H1 (cell line): ENCODE measurements around the gene FAM216A. TPM values are rescaled to one million over a fixed set of nuclear protein-coding genes. Genes with fewer than 3 reads are reported as not detected.

Experiments
- CTCF ChIA-PET: fragments of 300-600 bp; sonication (Branson Sonifier 250); formaldehyde crosslinking; loops from one replicate; lab custom pipeline; 2021; ENCODE audit not compliant: partially characterized antibody; lab: Charles Lee
- POLR2A ChIA-PET: fragments of 300-600 bp; sonication (Branson Sonifier 250); formaldehyde crosslinking; loops from one replicate; lab custom pipeline; 2021; ENCODE audit warnings: inconsistent platforms; ENCODE audit not compliant: partially characterized antibody; lab: Charles Lee
- DNase-seq, 2 experiments: peaks; one replicate each; pipeline versions ENCODE4 v3.0.0 to v3.0.0-alpha.2; 2010 to 2022; ENCODE audit warnings: low spot score in 2 of 2, low read depth in 1 of 2, mixed read lengths in 1 of 2
- FAIRE-seq: peaks from 2 replicates; lab custom pipeline; 2011; peaks lifted over from hg19 to GRCh38; lab: Jason Lieb, UNC
- H2AFZ ChIP-seq: 2 replicates; pipeline ENCODE4 v1.8.1; 2012; ENCODE audit warnings: low read length, inconsistent platforms
- H2AK5ac ChIP-seq: 2 replicates; pipeline ENCODE4 v1.6.1; 2013; ENCODE audit warnings: low read depth, low read length
- H2BK120ac ChIP-seq: replicated peaks from 2 replicates; pipeline ENCODE3; 2013; ENCODE audit warnings: low read depth, low read length, inconsistent platforms
- H2BK12ac ChIP-seq: 2 replicates; pipeline ENCODE4 v1.6.1; 2013; ENCODE audit warnings: low read depth, low read length
- H2BK15ac ChIP-seq: 2 replicates; pipeline ENCODE4 v1.6.1; 2013; ENCODE audit warnings: low read length
- H2BK20ac ChIP-seq: 2 replicates; pipeline ENCODE4 v1.6.1; 2013; ENCODE audit warnings: low read length
- H2BK5ac ChIP-seq: 2 replicates; pipeline ENCODE4 v1.6.1; 2013; ENCODE audit warnings: low read depth, low read length
- H3K14ac ChIP-seq: 2 replicates; pipeline ENCODE4 v1.6.1; 2013; ENCODE audit warnings: inconsistent platforms; ENCODE audit not compliant: insufficient read length
- H3K18ac ChIP-seq: 2 replicates; pipeline ENCODE4 v1.6.1; 2013; ENCODE audit warnings: low read length; ENCODE audit errors: extremely low read depth
- H3K23ac ChIP-seq: 2 replicates; pipeline ENCODE4 v1.6.1; 2013; ENCODE audit warnings: inconsistent platforms; ENCODE audit not compliant: insufficient read length
- H3K23me2 ChIP-seq: 2 replicates; pipeline ENCODE4 v1.6.1; 2013; ENCODE audit warnings: low read depth, low read length
- H3K27ac ChIP-seq: 2 replicates; pipeline ENCODE4 v1.6.1; 2011; ENCODE audit warnings: low read depth, low read length, inconsistent platforms
- H3K27me3 ChIP-seq, 4 experiments: replicated peaks in 1 of 4; 1 replicate in 1 of 4; 2 replicates in 3 of 4; pipeline versions ENCODE4 v1.6.1 to v1.8.1; 2011 to 2013; ENCODE audit warnings: low read length in 3 of 4, mild to moderate bottlenecking in 3 of 4, inconsistent platforms in 2 of 4, mixed read lengths in 2 of 4, moderate library complexity in 1 of 4; ENCODE audit not compliant: control insufficient read depth in 3 of 4, insufficient read depth in 3 of 4; ENCODE audit errors: extremely low read depth in 1 of 4
- H3K36me3 ChIP-seq, 4 experiments: 2 replicates each; pipeline versions ENCODE4 v1.6.1 to v1.8.1; 2011 to 2013; ENCODE audit warnings: mild to moderate bottlenecking in 4 of 4, low read length in 3 of 4, moderate library complexity in 2 of 4, control low read depth in 1 of 4, inconsistent platforms in 1 of 4; ENCODE audit not compliant: insufficient read depth in 4 of 4, control insufficient read depth in 2 of 4
- H3K4ac ChIP-seq: replicated peaks from 2 replicates; pipeline ENCODE3; 2013; ENCODE audit warnings: low read length, low read depth, mixed read lengths, inconsistent platforms; ENCODE audit not compliant: insufficient read length
- H3K4me1 ChIP-seq, 4 experiments: replicated peaks in 1 of 4; 1 replicate in 1 of 4; 2 replicates in 3 of 4; pipeline versions ENCODE4 v1.6.1 to v1.8.1; 2011 to 2013; ENCODE audit warnings: low read length in 3 of 4, inconsistent platforms in 2 of 4, mixed read lengths in 1 of 4; ENCODE audit not compliant: insufficient read depth in 4 of 4, control insufficient read depth in 3 of 4
- H3K4me2 ChIP-seq, 2 experiments: 2 replicates each; pipeline versions ENCODE4 v1.6.1 to v1.8.1; 2011 to 2013; ENCODE audit warnings: low read depth in 2 of 2, low read length in 2 of 2, control low read depth in 1 of 2, inconsistent platforms in 1 of 2, mild to moderate bottlenecking in 1 of 2; ENCODE audit not compliant: insufficient read depth in 1 of 2
- H3K4me3 ChIP-seq, 4 experiments: fragments of 200-600, 300-600 bp in 1 of 4; sonication (generic), shearing (Covaris generic), sonication (Bioruptor Twin) in 1 of 4; 2 replicates each; pipeline versions ENCODE4 v1.5.1 to v1.8.1; 2011 to 2016; ENCODE audit warnings: low read length in 4 of 4, low read depth in 3 of 4, control low read depth in 2 of 4, inconsistent platforms in 2 of 4, mild to moderate bottlenecking in 2 of 4, mixed read lengths in 1 of 4, moderate library complexity in 1 of 4; ENCODE audit not compliant: insufficient read depth in 2 of 4; ENCODE audit errors: extremely low read depth in 1 of 4
- H3K56ac ChIP-seq: replicated peaks from 2 replicates; pipeline ENCODE3; 2013; ENCODE audit warnings: low read depth, mild to moderate bottlenecking, mixed read lengths, low read length, inconsistent platforms; ENCODE audit not compliant: insufficient read length
- H3K79me1 ChIP-seq: 2 replicates; pipeline ENCODE4 v1.6.1; 2013; ENCODE audit warnings: low read depth, low read length, control low read depth
- H3K79me2 ChIP-seq, 2 experiments: 2 replicates each; pipeline versions ENCODE4 v1.6.1 to v1.8.1; 2012 to 2013; ENCODE audit warnings: low read length in 2 of 2, mild to moderate bottlenecking in 2 of 2, inconsistent platforms in 1 of 2; ENCODE audit not compliant: insufficient read depth in 2 of 2, control insufficient read depth in 1 of 2
- H3K9ac ChIP-seq, 4 experiments: replicated peaks in 1 of 4; 1 replicate in 1 of 4; 2 replicates in 3 of 4; pipeline versions ENCODE4 v1.6.1 to v1.8.1; 2011 to 2013; ENCODE audit warnings: low read depth in 3 of 4, low read length in 3 of 4, control low read depth in 2 of 4, mild to moderate bottlenecking in 2 of 4, moderate library complexity in 2 of 4, inconsistent platforms in 1 of 4; ENCODE audit errors: extremely low read depth in 1 of 4
- H3K9me3 ChIP-seq, 2 experiments: 2 replicates each; pipeline versions ENCODE4 v1.6.1 to v1.8.1; 2012 to 2013; ENCODE audit warnings: mild to moderate bottlenecking in 2 of 2, moderate library complexity in 2 of 2, control low read depth in 1 of 2, inconsistent platforms in 1 of 2, low read depth in 1 of 2, low read length in 1 of 2, mixed read lengths in 1 of 2; ENCODE audit not compliant: insufficient read depth in 2 of 2
- H4K20me1 ChIP-seq, 2 experiments: replicated peaks in 1 of 2; 2 replicates each; pipeline versions ENCODE3 to v1.8.1; 2011 to 2013; ENCODE audit warnings: inconsistent platforms in 2 of 2, low read length in 2 of 2, mild to moderate bottlenecking in 1 of 2; ENCODE audit not compliant: insufficient read depth in 2 of 2, control insufficient read depth in 1 of 2
- H4K5ac ChIP-seq: 2 replicates; pipeline ENCODE4 v1.6.1; 2013; ENCODE audit warnings: low read length, low read depth, mixed read lengths, inconsistent platforms; ENCODE audit not compliant: insufficient read length
- H4K8ac ChIP-seq: 2 replicates; pipeline ENCODE4 v1.8.0; 2013; ENCODE audit warnings: mild to moderate bottlenecking, moderate library complexity, low read length, inconsistent platforms; ENCODE audit not compliant: insufficient read depth; ENCODE audit errors: extremely low read depth
- H4K91ac ChIP-seq: replicated peaks from 2 replicates; pipeline ENCODE3; 2013; ENCODE audit warnings: low read length, mixed read lengths, inconsistent platforms; ENCODE audit not compliant: insufficient read length
- ASH2L ChIP-seq: fragments of 200-600, 300-600 bp; sonication (generic); IDR thresholded peaks from one replicate; pipeline ENCODE4 v1.7.1; 2017; ENCODE audit warnings: low read length
- CTCF ChIP-seq, 3 experiments: IDR thresholded peaks; 1 replicate in 2 of 3; 2 replicates in 1 of 3; pipeline versions ENCODE4 v1.5.1 to v1.6.1; 2011; ENCODE audit warnings: low read length in 3 of 3, mild to moderate bottlenecking in 3 of 3, inconsistent platforms in 2 of 3, low read depth in 1 of 3, moderate library complexity in 1 of 3; ENCODE audit not compliant: insufficient read depth in 1 of 3; ENCODE audit errors: control extremely low read depth in 1 of 3
- EP300 ChIP-seq, 2 experiments: IDR thresholded peaks; 1 replicate in 1 of 2; 2 replicates in 1 of 2; pipeline ENCODE4 v1.6.1; 2011 to 2012; ENCODE audit warnings: low read depth in 2 of 2, low read length in 2 of 2, mild to moderate bottlenecking in 2 of 2, borderline replicate concordance in 1 of 2, inconsistent platforms in 1 of 2, moderate library complexity in 1 of 2
- JUN ChIP-seq: IDR thresholded peaks from 2 replicates; pipeline ENCODE4 v1.6.1; 2011; ENCODE audit warnings: low read depth, mild to moderate bottlenecking, improper control_type of control experiment, low read length
- PHF8 ChIP-seq: fragments of 200-600 bp; sonication (generic); conservative IDR thresholded peaks from 2 replicates; pipeline ENCODE4 v1.7.1; 2012; ENCODE audit warnings: low read depth, mild to moderate bottlenecking, inconsistent platforms, low read length, moderate library complexity
- POLR2AphosphoS5 ChIP-seq: IDR thresholded peaks from 2 replicates; pipeline ENCODE4 v1.6.1; 2011; ENCODE audit warnings: low read depth, low read length
- SP4 ChIP-seq: IDR thresholded peaks from 2 replicates; pipeline ENCODE4 v1.6.1; 2012; ENCODE audit warnings: low read length, inconsistent platforms
- TBP ChIP-seq: IDR thresholded peaks from 2 replicates; pipeline ENCODE4 v1.6.1; 2011; ENCODE audit warnings: low read depth, low read length, improper control_type of control experiment
- WGBS, 2 experiments: shearing (Covaris generic) in 1 of 2; methylation state at CpG; one replicate each; pipeline versions ENCODE4 v1.1.6 to v1.1.7; 2013 to 2015; ENCODE audit warnings: low lambda C conversion rate in 2 of 2, mixed read lengths in 2 of 2, inconsistent platforms in 1 of 2, low coverage in 1 of 2, missing lambda C conversion rate in 1 of 2; ENCODE audit not compliant: insufficient replicate concordance in 2 of 2, insufficient coverage in 1 of 2, insufficient read length in 1 of 2; ENCODE audit errors: extremely low coverage in 1 of 2, missing lambda C conversion rate in 1 of 2; 5-methylcytosine and 5-hydroxymethylcytosine counted together
- polyA plus RNA-seq, 7 experiments: library from polyadenylated mRNA; depleted of rRNA in 3 of 7; stranded (reverse) in 5 of 7; unstranded in 2 of 7; fragments of >200 nt in 5 of 7; fragments of 200-250 nt in 2 of 7; gene quantifications; 1 replicate in 5 of 7; 2 replicates in 1 of 7; 4 replicates in 1 of 7; pipeline versions ENCODE4 v1.2.1 to v1.2.3, GENCODE V29; 2011 to 2013; ENCODE audit warnings: missing spikeins in 2 of 7, mixed read lengths in 2 of 7
- total RNA-seq: library from RNA; stranded (reverse); fragmentation: NEBNext Ultra II Directional; extraction: Animal tissue kit (Norgen Biotek cat#: 25700); gene quantifications from 2 replicates; pipeline ENCODE4 v1.2.1, GENCODE V29; 2021

Gene FAM216A
- total and polyA plus RNA-seq, 2 of the 8 experiments (the other 6 are each of a cell fraction or from before 2014, with no cell fraction given), result 19.8 to 24.6 TPM

DNA sequence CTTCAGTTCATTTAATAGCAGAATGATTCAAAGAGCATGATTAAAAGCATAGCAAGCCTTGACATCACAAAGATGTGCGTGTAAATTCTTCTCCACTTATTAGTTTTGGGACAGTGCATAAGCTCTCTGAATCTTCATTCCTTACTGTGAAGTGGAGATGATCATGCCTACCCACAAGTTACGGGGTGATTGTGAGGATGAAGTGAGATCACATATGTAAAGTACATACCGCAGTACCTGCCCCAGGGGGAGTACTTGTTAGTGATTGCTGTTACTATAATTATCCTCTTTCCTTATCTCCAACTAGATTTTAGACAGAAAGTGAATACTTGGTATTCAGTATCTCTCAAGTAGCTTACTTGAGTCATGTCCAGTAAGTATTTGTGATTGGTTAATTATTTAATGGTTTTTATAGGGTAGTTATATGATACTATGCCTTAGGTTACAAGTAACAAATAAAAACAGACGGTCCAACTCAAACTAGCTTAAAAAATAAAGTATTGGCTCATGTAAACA lies 39.5 kb downstream of the FAM216A start:
- H4K91ac ChIP-seq, result no peak overlapping the region
- H3K36me3 ChIP-seq, result no peaks in the 10 kb centered on the region
- no peaks in the 10 kb centered on the region for H4K20me1 ChIP-seq
- H4K5ac ChIP-seq, result no peak overlapping the region
- H2BK15ac ChIP-seq, result no peak overlapping the region
- H3K14ac ChIP-seq, result no peak overlapping the region
- no peak overlapping the region for H4K8ac ChIP-seq
- no peak for DNase-seq
- H3K79me2 ChIP-seq, result no peaks in the 10 kb centered on the region
- H2BK20ac ChIP-seq, result no peak overlapping the region
- H3K4me2 ChIP-seq, result no peak overlapping the region
- no peaks in the 10 kb centered on the region for H3K79me1 ChIP-seq
- no peak overlapping the region for H2AFZ ChIP-seq
- FAIRE-seq, result no peak
- H3K9me3 ChIP-seq, result no peaks in the 10 kb centered on the region
- no peak overlapping the region for H3K56ac ChIP-seq
- no peak overlapping the region for H3K4ac ChIP-seq
- WGBS, 2 experiments, result 89% methylated on average over 4 of the region's 4 CpGs; no CpG with 5 or more reads in 1 of the 2 experiments
- H3K4me3 ChIP-seq, result no peak overlapping the region
- H3K18ac ChIP-seq, result no peak overlapping the region
- H2BK5ac ChIP-seq, result no peak overlapping the region
- H2BK12ac ChIP-seq, result no peak overlapping the region
- H3K27me3 ChIP-seq, result peaks cover 0 to 5% (median 2%) of the 10 kb centered on the region in 4 experiments; a peak in 4 of 7 replicates
- ChIA-PET CTCF (interaction anchor here (0.8 to 9.3 kb wide), 4 partner anchors 58 to 112 kb away, joined by 3 to 117 read pairs (median 4); partner anchors contain the start of gene ARPC3), POLR2A (no interaction called here)
- H2BK120ac ChIP-seq, result no peak overlapping the region
- no peak overlapping the region for H2AK5ac ChIP-seq
- H3K9ac ChIP-seq, result no peak overlapping the region
- H3K23me2 ChIP-seq, result no peaks in the 10 kb centered on the region
- H3K23ac ChIP-seq, result no peak overlapping the region
- no peak overlapping the region for H3K27ac ChIP-seq
- H3K4me1 ChIP-seq, result no peaks in the 10 kb centered on the region
- TF ChIP-seq JUN (no peak), ASH2L (no peak), EP300 (IDR thresholded peaks at IDR 0.05; ENCODE audit: borderline replicate concordance in 1 of 2, low read depth in 2 of 2, low read length in 2 of 2) (no peak), PHF8 (no peak), POLR2AphosphoS5 (no peak), TBP (no peak), CTCF (IDR thresholded peaks at IDR 0.05; ENCODE audit: control extremely low read depth in 1 of 3, insufficient read depth in 1 of 3, low read depth in 1 of 3, low read length in 3 of 3) (no peak), SP4 (no peak)
